GM19372 (cell line): Measurements from ENCODE around the gene PRKCA.
A peak's percentile ranks its signal among the peaks of the same experiment; 100 is the strongest.

Experiments
- ATAC-seq: cut with Tn5 transposase; IDR thresholded peaks from one replicate; pipeline ENCODE4 v1.9.1; 2021; ENCODE audit warnings: mild to moderate bottlenecking, low read depth, moderate library complexity; ENCODE audit not compliant: unreplicated experiment

PRKCA gene

DNA sequence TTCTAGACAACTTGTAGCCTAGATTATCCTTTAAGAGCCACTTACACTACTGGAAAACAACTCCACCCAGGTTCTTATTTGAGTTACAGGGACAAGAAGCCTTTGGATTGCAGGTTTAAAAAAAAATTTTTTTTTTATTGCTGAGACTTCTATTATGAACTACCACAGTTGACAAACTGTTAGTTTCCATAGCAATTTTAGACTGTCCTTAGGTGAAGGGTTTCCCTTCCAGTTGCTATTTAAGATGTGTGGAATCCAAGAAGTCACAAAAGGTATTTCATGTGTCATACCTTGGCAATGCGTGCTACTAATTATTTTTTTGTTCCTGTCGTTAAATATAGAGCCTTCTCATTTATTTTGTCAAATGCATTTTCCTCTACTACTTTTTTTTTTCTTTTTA lies 253.2 kb downstream of the PRKCA start:
- ATAC-seq = no peak

DNA sequence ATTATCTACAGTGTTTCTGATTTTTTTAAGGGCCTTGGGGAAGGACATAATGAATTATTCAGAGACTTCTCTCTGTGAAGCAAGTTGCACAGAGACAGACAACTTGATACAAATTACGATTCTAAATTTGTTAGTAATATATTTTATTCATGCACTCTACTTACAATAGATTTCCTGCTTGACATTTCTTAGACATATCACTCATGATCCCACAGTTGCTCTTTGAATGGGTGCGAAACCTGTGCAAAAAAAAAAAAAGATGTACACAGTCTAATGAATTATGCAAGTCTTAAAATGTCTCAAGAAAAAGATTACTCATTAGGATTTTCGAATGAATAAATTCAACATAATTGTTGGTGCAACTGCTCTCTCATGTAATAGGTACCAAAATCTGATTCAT lies 254.8 kb downstream of the PRKCA start:
- no peak for ATAC-seq

DNA sequence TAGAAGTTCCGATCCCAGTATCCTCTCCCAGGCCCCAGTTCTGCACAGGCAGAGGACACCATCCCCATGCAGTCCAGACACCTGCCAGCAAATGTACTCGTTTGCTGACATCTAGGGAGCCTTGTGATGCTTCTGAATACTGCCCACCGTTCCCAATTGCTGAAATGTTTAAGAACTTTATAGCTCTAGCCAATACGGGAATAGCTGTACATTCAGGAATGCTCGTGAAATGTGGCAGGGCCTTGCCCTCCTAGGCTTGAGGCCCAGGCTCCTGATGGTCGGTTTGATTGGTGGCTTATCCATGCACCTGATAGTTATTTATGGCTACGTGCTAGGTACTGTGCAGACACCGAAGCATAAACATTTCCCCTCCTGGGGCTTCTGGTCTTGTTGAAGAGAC lies 255.5 kb downstream of the PRKCA start:
- no peak for ATAC-seq

- ATAC-seq = no peak
Measured at GRCh38 chr17:66560691-66561090, 258.3 kb downstream of the PRKCA start.

GRCh38 chr17:66562119-66562518 lies 259.7 kb downstream of the PRKCA start:
- no peak for ATAC-seq

GRCh38 chr17:66564992-66565465 lies 262.6 kb downstream of the PRKCA start:
- ATAC-seq = no peak

- ATAC-seq = peak; percentile 92
Measured at GRCh38 chr17:66567234-66568170, 265.1 kb downstream of the PRKCA start.

DNA sequence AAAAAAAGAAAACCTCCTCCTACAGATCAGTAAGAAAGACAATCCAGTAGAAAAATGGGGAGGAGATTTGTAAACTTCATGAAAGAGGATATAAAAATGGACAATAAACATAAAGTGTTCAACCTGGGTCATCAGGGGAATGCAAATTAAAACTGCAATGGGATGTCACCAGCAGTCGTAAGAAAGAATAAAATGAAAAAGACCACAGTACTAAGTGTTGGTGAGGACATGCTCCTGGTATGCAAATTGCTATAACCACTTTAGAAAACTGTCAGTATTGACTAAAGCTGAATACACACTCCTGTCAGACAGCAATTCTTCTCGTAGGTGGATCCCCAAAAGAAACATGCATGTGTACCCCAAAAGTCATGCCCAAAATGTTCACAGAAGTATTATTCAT lies 267.2 kb downstream of the PRKCA start:
- no peak for ATAC-seq

DNA sequence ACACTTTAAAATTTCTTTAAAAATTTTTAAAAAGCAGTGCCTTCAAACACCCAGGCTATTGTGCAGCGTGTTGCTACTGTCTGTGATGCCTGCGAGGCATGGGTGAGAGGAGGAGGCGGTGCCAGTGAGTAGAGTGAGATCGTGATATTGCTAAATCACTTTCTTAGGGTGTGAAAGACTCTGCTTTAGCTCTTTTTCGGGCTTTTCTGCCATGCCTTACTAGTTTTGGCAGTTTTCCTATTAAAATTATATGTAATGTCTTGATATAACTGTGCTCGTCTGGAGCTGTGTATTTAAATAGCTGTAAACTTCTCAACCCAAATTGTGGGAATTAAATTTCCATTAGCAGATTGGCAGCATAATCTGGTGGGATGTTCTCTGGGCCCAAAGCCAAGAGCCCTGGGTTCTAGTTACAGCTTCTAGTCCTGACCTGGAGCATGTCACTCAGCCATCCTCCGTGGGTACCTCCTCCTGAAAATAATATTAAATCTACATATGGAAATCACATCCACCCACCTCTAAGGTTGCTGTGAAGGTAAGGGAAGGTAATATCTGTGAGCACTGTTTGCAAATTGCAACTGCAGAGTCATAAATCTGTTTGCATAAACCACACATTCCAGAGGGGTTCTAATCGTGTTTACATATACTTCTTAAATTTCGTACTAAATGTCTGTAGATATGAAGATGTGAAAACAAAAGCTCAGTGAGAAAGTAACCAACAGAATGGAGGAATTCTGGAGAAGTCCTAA lies 268.2 kb downstream of the PRKCA start:
- ATAC-seq = no peak

DNA sequence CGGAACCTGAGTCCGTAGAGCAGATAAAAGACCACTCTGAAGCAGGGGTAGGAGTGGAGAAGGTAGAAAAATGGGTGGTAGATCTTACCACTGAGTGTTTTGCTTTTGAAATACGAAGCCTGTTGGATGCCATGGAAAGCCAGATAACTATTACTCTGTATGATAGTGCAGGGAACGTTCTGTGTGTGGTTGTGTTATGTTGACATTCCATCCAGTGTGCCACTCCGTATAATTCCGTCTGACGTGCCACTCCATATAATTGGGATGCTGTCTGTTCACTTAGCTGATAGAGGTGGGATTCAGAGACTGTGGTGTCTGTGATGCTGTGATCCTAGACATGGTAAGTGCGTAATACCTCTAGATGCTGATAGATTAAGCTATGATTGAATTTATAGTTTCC lies 269.3 kb downstream of the PRKCA start:
- no peak for ATAC-seq

DNA sequence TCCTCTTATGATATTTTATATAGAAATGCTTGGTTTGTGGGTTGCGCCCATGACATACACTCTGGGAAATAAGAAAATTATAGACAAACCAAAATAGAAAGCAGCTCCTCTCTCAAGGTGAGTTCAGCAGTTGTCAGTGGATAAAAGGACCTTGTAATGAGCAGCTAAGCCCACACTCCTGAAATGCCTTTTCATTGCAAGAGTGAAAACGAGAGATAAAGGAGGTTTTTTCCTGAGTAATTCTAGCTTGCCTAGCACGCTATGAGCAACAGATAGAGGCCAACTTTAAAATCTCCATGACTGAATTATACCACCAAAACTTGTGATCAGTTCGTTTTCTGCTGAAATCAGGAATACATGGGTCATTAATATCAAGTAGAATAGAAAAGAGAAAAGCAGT lies 270.7 kb downstream of the PRKCA start:
- ATAC-seq = no peak

DNA sequence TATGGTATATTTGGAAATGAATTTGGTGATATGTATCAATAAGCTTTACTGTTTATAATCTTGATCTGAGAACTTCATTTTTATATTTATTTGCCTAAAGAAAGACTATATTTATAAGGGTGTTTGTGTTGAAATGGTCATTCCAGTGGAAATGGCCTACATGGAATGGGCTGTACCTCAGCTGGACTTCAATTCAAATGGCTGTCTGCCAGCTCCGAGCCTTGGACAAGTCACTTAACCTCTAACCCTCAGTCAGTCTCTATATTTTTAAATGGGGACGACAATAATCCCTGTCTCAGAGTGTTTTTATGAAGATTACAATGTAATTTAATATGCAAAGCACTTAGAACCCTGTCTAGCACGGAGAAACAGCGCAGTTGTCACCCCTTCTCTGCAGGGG lies 271.7 kb downstream of the PRKCA start:
- no peak for ATAC-seq

DNA sequence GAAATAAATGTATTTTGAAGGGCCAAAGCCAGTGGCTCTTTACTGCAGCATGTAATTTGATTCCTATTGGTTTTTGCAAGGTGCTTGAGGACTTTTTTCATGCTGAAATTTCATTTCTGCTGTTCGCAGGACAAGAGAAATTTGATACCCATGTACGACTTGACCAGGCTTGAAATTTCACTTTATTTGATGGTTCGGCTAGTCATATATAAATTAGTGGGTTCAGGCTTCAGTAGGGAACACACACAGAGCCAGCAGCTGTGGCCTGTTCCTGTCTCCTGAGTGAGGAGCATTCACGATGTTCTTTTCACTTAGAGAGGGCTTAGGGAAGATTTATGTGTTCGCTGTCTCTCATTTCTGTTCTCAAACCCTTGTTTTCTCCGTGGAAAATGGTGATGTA lies 274.1 kb downstream of the PRKCA start:
- ATAC-seq = no peak

GRCh38 chr17:66577041-66577440 lies 274.6 kb downstream of the PRKCA start:
- no peak for ATAC-seq

DNA sequence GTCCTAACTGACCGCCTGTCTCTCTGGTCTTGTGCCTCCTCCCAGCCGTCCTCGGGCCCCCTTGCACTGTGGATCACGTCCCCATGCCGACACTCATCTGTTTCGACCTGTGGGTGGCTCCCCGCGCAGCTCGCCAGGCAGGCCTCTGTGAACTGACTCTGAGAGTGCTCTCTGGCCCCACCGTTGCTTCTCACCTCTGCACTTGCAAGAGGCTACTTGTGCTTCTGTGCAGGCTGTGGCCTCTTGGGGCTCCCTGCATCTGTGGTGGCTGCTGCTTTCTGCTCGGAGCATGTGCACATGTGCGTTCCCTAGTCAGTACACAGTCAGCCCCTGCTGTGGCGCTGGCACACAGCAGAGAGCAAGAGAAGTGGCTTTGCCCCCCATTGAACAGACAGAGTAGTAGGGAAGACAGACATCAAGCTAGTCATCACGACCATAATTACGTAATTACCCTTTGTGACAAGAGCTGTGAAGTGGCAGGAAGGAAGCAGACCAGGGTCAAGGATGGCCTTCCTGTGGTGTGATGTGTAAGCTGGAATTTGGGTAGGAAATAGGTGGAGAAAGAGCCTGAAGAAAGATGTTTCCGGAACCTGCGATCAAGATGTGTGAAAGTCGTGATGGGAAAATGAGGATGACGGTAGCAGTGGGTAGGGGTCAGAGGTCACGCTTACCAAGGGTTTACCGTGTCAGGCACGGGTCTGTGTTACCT lies 276.5 kb downstream of the PRKCA start:
- no peak for ATAC-seq

DNA sequence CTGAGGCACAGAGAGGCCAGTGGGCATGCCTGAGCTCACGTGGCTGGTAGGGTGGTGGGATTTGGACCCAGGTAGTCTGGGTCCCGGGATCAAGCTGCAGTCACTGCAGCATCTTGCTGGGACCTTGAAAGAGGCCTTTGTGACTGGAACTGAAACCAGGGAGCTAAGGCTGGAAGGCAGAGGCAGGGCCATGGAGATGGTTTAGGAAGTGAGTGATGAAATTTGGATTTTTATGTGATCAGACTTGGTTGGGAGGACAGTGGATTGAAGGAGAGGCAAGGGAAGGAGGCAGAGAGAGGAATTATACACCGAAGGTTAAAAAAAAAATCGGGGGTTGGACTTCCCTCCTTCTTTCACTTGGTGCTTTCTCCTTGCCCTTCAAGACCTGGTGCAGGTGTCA lies 277.1 kb downstream of the PRKCA start:
- ATAC-seq = no peak

GRCh38 chr17:66580184-66580955 lies 278.0 kb downstream of the PRKCA start:
- no peak for ATAC-seq

- ATAC-seq = no peak
Measured at GRCh38 chr17:66580956-66581391, 278.6 kb downstream of the PRKCA start.

GRCh38 chr17:66582373-66583111 lies 280.1 kb downstream of the PRKCA start:
- ATAC-seq = no peak
